Measurements from ENCODE around the gene SAMD15. TPM values are rescaled to one million over a fixed set of nuclear protein-coding genes. Genes with fewer than 3 reads are reported as not detected.

The SAMD15 gene
- total and polyA plus RNA-seq, 2 experiments from 2014 or later: 0.61 to 0.76 TPM

DNA sequence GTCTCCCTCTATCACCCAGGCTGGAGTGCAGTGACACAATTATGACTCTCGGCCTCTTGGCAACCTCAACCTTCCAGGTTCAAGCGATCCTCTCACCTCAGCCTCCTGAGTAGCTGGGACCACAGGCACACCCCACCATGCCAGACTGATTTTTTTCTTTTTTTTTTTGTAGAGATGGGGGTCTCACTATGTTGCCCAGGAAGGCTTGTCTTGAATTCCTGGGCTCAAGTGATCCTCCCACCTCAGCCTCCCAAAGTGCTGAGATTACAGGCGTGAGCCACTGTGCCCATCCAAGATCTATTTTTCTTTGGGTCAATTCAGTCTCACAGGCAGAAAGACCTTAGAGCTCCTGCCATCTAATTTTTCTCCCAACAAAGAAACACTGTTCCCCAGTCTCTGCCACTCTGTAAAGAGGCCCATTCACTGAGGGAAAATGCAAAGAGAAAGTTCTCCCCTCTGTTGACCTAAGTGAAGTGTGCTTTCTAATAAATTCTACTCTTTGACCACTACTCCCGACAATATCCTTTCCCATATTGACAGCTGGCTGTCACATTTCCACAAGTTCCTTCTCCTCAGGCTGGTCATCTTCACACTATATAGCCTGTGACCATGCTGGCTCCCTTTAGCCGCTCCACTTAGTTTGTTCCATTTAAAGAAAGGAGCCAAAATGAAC lies 23.6 kb upstream of the SAMD15 start (continued):
- TF ChIP-seq NANOG (IDR thresholded peaks at IDR 0.05; ENCODE audit: borderline replicate concordance): no peak
- TF ChIP-seq STAT1 (IDR thresholded peaks at IDR 0.05; ENCODE audit: unreplicated experiment): no peak
- TF ChIP-seq, protein P1, sequence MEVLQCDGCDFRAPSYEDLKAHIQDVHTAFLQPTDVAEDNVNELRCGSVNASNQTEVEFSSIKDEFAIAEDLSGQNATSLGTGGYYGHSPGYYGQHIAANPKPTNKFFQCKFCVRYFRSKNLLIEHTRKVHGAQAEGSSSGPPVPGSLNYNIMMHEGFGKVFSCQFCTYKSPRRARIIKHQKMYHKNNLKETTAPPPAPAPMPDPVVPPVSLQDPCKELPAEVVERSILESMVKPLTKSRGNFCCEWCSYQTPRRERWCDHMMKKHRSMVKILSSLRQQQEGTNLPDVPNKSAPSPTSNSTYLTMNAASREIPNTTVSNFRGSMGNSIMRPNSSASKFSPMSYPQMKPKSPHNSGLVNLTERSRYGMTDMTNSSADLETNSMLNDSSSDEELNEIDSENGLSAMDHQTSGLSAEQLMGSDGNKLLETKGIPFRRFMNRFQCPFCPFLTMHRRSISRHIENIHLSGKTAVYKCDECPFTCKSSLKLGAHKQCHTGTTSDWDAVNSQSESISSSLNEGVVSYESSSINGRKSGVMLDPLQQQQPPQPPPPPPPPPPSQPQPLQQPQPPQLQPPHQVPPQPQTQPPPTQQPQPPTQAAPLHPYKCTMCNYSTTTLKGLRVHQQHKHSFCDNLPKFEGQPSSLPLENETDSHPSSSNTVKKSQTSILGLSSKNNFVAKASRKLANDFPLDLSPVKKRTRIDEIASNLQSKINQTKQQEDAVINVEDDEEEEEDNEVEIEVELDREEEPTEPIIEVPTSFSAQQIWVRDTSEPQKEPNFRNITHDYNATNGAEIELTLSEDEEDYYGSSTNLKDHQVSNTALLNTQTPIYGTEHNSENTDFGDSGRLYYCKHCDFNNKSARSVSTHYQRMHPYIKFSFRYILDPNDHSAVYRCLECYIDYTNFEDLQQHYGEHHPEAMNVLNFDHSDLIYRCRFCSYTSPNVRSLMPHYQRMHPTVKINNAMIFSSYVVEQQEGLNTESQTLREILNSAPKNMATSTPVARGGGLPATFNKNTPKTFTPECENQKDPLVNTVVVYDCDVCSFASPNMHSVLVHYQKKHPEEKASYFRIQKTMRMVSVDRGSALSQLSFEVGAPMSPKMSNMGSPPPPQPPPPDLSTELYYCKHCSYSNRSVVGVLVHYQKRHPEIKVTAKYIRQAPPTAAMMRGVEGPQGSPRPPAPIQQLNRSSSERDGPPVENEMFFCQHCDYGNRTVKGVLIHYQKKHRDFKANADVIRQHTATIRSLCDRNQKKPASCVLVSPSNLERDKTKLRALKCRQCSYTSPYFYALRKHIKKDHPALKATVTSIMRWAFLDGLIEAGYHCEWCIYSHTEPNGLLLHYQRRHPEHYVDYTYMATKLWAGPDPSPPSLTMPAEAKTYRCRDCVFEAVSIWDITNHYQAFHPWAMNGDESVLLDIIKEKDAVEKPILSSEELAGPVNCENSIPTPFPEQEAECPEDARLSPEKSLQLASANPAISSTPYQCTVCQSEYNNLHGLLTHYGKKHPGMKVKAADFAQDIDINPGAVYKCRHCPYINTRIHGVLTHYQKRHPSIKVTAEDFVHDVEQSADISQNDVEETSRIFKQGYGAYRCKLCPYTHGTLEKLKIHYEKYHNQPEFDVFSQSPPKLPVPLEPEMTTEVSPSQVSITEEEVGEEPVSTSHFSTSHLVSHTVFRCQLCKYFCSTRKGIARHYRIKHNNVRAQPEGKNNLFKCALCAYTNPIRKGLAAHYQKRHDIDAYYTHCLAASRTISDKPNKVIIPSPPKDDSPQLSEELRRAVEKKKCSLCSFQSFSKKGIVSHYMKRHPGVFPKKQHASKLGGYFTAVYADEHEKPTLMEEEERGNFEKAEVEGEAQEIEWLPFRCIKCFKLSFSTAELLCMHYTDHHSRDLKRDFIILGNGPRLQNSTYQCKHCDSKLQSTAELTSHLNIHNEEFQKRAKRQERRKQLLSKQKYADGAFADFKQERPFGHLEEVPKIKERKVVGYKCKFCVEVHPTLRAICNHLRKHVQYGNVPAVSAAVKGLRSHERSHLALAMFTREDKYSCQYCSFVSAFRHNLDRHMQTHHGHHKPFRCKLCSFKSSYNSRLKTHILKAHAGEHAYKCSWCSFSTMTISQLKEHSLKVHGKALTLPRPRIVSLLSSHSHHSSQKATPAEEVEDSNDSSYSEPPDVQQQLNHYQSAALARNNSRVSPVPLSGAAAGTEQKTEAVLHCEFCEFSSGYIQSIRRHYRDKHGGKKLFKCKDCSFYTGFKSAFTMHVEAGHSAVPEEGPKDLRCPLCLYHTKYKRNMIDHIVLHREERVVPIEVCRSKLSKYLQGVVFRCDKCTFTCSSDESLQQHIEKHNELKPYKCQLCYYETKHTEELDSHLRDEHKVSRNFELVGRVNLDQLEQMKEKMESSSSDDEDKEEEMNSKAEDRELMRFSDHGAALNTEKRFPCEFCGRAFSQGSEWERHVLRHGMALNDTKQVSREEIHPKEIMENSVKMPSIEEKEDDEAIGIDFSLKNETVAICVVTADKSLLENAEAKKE (CRISPR knock-in tag; IDR thresholded peaks at IDR 0.05): no peak

DNA sequence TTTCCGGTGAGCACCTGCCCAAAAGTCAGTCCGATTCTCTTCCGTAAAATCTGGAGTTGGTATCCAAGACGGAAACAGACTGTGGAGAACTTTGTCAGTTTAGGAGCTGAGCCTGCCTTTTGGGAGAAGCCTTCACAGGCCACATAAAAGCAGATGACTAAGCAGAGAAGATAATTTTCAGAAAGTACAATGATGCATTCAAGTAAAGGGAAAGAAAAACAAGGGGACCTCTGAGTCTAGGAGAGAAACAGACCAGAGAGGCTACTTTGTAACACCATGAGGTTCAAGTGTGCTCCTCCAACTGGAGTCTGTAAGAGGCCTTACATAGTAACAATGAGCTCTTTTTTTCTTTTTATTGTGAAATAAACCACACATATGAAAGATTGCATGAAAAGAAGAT lies 21.4 kb upstream of the SAMD15 start:
- H3K36me3 Mint-ChIP-seq (ENCODE audit: low read depth): no peaks in the 10 kb centered on the region
- Histone ChIP-seq H3F3A (replicated peaks; ENCODE audit: low read depth) (no peaks in the 10 kb centered on the region), H3K27me3 (ENCODE audit: insufficient read depth) (no peaks in the 10 kb centered on the region), H3K4me2 (no peak overlapping the region), H3K36me3 (ENCODE audit: insufficient read depth) (no peaks in the 10 kb centered on the region), H3K4me1 (ENCODE audit: insufficient read depth) (no peaks in the 10 kb centered on the region), H3K27ac (ENCODE audit: low read depth) (no peak overlapping the region), H3K4me3 (no peak overlapping the region), H2AFZ (no peak overlapping the region), H3K79me2 (replicated peaks; ENCODE audit: insufficient read depth) (no peaks in the 10 kb centered on the region), H4K20me1 (replicated peaks; ENCODE audit: insufficient read depth) (no peaks in the 10 kb centered on the region; the same call in 1 of the 2 replicates), H3K9me2 (ENCODE audit: insufficient read depth) (no peaks in the 10 kb centered on the region)
- no peak overlapping the region for H3K27ac Mint-ChIP-seq
- H3K9me3 Mint-ChIP-seq: no peaks in the 10 kb centered on the region
- H3K4me1 Mint-ChIP-seq: no peaks in the 10 kb centered on the region
- H3K27me3 Mint-ChIP-seq (ENCODE audit: insufficient read depth, low read depth, poor library complexity): peaks cover 3% of the 10 kb centered on the region
- H3K4me3 Mint-ChIP-seq: no peak overlapping the region
- no peak for DNase-seq (ENCODE audit: low spot score)
- no peak for ATAC-seq
- TF ChIP-seq ZNF331 (CRISPR knock-in tag; IDR thresholded peaks at IDR 0.05; ENCODE audit: low read depth) (no peak), ZNF114 (CRISPR knock-in tag; IDR thresholded peaks at IDR 0.05) (no peak), NANOG (IDR thresholded peaks at IDR 0.05; ENCODE audit: borderline replicate concordance) (no peak), EZH2phosphoT487 (IDR thresholded peaks at IDR 0.05; ENCODE audit: unreplicated experiment) (no peak)
- TF ChIP-seq, protein P2, sequence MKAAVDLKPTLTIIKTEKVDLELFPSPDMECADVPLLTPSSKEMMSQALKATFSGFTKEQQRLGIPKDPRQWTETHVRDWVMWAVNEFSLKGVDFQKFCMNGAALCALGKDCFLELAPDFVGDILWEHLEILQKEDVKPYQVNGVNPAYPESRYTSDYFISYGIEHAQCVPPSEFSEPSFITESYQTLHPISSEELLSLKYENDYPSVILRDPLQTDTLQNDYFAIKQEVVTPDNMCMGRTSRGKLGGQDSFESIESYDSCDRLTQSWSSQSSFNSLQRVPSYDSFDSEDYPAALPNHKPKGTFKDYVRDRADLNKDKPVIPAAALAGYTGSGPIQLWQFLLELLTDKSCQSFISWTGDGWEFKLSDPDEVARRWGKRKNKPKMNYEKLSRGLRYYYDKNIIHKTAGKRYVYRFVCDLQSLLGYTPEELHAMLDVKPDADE (IDR thresholded peaks at IDR 0.05): no peak
- TF ChIP-seq, protein P3, sequence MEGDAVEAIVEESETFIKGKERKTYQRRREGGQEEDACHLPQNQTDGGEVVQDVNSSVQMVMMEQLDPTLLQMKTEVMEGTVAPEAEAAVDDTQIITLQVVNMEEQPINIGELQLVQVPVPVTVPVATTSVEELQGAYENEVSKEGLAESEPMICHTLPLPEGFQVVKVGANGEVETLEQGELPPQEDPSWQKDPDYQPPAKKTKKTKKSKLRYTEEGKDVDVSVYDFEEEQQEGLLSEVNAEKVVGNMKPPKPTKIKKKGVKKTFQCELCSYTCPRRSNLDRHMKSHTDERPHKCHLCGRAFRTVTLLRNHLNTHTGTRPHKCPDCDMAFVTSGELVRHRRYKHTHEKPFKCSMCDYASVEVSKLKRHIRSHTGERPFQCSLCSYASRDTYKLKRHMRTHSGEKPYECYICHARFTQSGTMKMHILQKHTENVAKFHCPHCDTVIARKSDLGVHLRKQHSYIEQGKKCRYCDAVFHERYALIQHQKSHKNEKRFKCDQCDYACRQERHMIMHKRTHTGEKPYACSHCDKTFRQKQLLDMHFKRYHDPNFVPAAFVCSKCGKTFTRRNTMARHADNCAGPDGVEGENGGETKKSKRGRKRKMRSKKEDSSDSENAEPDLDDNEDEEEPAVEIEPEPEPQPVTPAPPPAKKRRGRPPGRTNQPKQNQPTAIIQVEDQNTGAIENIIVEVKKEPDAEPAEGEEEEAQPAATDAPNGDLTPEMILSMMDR (conservative IDR thresholded peaks at IDR 0.05; ENCODE audit: low read depth in 2 of 2): no peak
